HG02571 (cell line): ENCODE data around the gene BACH2.

Source experiments
- ATAC-seq: cut with Tn5 transposase; IDR thresholded peaks from one replicate; pipeline ENCODE4 v1.9.1; 2021; ENCODE audit warnings: mild to moderate bottlenecking, moderate library complexity; ENCODE audit not compliant: unreplicated experiment

The BACH2 gene

DNA sequence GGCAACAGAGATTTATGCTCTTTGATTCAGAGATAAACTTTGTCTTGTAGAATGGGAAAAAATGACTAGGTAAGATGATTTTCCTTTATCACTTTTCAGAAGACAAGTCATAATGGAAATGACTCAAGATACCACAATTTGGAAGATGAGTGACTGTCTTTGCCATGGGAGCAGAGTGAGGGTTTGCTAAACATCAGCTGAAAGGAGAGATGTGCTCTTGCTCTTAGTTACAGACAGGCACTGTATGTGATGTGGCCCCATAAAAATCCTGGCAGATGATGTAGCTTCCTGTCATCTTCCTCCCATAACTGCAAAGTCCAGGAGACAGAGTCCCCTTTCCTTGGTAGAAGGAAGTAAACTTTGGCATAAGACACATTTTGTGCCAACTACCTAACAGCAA lies 47.6 kb downstream of the BACH2 start:
- no peak for ATAC-seq

DNA sequence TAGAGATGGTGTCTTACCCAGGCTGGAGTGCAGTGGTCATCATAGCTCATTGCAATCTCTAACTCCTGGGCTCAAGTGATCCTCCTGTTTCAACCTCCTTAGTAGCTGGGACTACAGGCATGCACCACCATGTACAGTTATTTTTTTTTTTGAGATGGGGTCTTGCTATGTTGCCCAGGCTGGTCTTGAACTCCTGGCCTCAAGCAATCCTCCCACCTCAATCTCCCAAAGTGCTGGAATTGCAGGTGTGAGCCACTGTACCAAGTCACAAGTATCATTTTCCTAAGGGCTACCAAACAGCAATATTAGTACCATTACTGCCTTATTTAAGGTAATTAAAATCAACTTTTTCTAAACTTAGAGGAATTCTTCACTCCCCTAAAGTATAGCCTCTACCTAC lies 49.4 kb downstream of the BACH2 start:
- ATAC-seq, result no peak

DNA sequence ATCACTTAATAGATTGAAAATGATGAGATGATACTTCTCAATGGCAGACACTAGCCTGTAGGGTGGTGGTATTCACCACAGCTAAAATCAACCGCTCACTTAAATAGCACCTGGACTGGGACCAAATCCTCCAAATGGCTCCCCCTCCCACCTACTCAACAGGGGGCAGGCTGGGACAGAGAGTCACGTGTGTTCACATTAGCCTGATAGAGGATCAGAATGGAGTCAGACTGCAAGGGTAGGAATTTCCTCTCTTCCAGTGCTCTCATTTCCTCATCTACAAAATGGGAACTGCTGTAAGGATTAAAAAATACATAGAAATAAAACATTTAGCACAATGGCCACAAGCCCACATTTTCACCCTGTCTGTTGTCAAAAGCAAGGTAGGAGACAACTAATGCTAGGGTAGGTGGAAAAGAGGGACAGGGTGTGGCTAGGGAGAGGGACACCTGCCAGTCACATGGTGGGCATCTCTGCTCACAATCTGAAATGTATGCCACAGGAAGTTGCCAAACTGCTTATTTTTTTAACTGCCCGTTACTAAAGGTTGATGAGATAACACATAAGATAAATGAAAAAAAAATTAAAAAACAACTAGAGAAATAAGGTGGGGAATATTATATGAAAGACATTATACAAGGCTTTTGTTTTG lies 55.3 kb downstream of the BACH2 start:
- no peak for ATAC-seq

DNA sequence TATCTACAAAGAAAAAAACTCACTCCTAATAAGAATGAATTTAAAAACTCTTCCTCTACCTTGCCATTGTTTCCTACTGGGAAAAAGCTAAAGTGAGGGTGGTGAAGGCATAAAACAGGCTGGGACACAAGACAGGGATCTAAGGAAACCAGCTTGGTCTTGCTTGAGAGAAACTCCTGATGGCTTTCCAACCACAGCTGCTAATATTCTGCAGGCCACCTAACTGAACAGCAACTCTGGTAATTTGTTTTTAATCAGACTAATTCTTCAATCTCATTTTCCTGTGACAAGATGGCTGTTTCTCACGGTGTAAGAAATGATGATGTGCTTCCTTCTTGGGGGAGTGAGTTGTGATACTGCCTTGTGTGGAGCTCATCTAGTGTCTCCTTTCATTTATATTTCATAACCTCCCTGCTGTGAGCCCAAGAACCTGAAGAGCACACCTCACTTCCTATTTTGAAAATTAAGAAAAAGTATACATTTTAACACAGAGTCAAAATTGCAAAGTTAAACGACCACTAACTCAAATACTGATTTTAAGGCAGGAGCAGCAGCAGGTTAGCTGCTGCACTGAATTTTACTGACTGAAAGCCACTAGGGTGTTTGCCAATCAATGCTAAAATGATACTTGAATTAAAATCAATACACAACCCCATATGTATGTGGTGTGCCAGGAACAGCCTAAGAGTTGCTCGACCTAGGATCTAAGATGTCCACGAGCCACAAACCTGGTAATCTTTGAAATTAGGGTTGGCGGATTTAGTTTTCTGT lies 58.0 kb downstream of the BACH2 start:
- ATAC-seq, result no peak

DNA sequence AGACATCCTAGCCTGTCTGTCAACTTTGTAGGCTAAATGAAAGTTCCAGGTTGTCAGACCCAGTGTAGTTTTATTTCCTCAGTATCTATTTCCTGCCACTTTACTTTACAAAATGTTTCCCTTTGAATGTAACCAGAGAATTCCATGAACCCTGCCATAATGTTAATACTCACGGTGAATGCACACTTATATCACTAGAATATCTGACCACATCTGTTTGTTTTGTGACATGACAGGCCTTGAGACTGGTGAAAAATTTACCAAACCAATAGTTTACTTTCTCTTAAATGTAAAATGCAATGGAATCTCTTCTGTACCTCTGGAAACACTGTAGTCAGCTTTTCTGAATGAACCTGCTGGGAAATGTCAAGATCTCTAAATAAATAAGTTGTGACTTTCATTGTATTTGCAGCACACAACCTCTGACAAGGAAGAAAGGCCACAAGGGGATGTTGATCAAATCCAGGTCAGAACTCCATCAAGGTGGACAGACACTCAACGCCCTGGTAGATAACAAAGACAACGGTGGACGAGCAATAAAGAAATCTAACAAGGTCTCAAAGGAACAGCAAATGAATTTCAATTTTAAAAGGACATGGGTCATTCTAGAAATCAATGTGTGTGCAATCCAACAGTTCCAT lies 59.2 kb downstream of the BACH2 start:
- ATAC-seq, result no peak

DNA sequence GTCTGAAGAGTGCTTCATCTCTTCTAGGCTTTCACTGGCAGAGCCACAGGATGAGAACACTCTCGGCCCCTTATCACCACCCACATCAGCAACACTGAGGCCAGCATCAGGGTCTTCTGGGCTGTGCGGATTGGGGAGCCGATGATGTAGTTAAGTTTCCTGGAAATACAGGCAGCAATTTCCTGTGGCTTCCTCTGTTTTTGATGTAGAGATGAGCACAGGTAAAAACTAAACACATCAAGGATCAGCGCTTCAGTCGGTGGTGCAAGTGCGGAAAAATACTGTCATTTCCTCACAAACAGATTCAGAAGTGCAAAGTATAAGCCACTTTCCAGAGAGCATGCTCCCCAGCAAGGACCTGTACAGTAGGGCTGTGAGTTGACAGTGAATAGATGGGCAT lies 62.6 kb downstream of the BACH2 start:
- ATAC-seq, result no peak

DNA sequence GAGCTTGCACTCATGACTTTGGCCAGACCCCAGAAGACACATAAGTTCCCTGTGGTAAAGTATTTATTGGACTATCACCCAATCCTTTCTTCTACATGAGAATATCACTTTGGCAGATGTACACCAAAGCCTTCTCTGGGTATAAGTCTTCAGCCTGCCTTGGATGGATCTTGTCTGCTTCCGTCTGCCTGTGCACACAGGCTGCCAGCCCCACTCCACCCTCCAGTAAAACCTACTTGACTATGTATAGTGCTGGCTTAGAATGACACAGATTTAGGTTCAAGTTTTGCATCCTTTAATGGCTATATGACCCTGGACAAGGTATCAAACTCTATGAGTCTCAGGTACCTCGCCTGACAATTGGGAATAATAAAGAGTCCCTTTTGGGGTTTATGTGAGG lies 63.4 kb downstream of the BACH2 start:
- no peak for ATAC-seq

DNA sequence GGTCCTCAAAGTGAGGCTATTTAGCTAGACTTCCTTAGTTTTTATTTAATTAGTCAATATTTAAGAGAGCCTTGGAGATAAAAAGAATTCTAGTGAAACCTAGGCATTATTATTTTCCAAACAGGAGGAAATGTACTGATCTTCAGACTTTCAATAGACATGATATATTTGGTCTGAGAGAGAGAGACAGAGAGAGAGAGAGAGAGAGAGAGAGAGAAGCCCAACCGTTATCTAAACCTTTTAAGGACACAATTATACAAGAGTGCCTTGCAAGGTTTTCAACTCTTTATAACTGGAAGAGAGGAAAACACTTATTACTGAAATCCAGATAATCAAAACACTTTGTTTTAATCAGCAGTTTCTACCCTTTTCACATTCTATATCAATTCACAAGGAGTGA lies 64.8 kb downstream of the BACH2 start:
- ATAC-seq, result no peak

DNA sequence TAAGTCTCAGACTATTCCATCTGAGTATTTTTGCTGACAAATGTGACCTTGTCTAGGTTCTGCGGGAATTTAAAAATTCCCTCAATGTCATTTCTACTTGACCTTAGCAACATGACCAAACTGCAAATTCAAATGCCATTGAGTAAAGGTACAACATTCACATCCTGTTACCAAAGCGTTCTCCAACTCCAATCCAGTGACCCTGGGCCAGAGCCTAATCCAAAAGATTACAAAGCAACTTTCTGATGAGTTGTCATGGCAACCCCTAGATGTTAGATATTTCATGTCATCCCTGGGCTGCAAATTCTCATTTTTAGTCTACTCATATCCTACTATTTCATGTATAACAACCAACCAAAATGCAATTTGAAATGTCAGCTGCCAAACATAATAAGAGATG lies 65.3 kb downstream of the BACH2 start:
- no peak for ATAC-seq

DNA sequence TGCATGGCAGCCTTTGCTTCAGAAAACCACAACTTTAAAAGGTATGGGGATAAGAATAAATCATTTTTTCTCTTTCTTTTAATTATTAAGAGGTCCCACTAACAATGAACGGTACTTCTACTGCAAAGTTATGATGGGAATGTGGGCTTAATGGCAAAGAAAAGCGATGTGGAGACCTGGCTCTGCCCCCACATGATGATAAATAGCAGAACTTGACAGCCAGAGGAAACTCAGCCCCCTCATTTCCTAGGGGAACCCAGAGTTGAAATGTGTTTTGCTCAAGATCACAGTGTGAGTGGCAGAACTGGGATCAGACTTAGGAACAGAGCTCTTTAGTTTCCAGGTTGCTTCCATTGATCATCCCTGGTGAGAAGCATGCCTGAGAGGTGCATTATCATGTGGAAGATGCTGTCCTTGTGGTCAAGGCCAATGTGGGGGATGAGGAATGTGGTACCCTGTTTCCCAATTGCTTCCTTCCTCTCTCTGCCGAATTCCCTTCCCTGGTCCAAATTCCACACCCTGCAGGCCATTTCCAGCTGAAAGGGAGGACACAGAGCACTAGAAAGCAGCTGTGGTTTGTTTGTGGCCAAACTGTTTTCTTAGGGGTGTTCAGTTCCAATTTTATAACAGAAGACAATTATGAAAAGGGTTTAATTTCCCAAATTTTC lies 66.0 kb downstream of the BACH2 start:
- no peak for ATAC-seq

DNA sequence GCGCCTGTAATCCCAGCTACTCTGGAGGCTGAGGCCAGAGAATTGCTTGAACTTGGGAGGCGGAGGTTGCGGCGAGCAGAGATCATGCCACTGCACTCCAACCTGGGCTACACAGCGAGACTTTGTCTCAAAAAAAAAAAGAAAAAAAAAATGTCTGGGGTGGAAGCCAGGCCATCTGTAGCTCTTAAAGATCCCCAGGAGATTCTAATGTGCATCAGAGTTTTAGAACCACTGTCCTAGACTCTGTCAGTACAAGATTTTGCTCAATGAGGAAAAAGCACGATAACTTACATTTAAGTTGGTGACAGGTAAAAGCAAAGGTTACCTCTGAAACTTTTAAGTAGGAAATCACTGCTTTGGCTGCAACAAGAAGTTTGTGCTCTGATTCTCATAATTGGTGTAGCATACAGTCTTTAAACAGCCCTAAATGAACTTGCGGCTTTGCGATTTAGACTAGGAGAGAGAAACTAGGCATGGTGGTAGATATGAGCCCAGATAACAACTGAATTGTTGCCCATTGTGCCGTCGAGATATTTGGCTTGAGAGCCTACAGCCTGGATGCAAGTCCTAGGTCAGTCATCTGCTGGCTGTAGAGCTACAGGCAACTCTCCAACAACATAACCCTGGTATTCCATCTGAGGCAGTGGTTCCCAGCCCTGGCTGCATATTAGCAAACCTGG lies 67.2 kb downstream of the BACH2 start:
- no peak for ATAC-seq

DNA sequence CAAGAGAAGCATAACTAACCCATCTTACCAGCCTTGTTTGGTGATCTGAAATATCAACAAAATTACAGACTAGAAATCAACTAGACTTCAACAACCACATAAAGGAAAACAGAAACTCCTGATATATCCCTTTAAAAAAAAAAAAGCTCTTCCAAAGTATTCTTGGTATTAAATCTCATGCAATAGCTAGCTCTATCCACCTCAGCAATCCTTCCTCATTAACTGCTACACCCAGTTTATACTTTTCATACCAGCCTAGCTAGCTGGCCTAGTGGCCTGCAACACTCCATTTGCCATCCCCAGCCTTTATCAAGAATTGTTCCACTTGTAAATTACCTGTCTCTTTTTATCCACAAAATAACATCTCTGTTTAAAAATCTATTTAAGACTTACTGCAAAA lies 69.0 kb downstream of the BACH2 start:
- no peak for ATAC-seq

DNA sequence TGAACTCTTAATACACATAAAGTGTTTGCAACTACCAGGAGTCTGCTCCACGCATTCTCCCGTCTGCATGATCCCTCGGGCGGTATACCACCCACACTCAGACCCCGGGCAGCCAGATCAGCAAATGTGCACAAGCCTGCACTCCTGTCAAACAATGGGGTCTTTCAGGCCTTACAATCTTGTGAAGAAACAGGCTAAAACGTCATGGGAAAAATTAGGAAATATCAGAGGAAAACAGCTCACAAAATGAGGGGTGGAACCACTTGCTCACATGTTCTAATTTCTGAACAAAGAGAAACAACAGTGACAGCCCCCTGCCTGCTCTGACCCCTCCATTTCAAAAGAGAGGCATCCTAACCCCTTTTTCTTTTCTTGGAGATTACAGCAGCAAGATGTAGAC lies 69.4 kb downstream of the BACH2 start:
- ATAC-seq, result no peak

DNA sequence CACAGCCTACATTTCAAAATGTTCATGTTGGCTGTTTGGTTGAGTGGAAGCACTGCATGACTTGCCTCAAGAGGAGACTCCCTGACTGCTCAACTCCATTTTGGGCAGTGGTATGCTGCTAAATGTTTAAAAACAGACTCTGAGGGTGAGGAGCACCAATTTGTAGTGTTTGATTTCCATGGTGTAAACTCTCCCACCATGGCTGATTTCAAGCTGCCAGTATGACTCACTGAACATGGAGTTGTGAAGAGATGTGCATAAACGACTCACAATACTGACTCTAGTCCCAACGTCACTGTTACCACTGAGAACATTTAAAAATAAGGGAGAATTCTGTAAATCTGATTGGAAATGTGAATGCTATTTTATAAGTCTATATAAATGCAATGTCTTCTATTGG lies 70.4 kb downstream of the BACH2 start:
- no peak for ATAC-seq

DNA sequence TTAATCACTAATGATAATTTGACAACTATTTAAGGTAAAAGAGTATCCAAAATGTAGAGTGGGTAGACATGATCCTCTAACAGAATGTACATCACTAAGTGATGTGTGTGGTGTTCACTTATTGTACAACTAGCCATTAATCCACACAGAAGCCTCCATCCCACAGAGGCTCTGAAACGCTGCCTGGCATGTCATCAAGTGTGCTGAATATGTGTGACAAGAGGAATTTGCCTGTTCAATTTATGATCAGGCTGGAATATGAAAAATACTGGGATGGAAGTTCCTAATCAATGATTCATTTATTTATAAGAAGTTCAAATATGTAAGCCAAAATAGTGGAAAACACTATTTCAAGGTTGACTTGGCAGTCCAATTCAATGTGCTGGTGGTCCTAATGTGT lies 72.4 kb downstream of the BACH2 start:
- ATAC-seq, result no peak

DNA sequence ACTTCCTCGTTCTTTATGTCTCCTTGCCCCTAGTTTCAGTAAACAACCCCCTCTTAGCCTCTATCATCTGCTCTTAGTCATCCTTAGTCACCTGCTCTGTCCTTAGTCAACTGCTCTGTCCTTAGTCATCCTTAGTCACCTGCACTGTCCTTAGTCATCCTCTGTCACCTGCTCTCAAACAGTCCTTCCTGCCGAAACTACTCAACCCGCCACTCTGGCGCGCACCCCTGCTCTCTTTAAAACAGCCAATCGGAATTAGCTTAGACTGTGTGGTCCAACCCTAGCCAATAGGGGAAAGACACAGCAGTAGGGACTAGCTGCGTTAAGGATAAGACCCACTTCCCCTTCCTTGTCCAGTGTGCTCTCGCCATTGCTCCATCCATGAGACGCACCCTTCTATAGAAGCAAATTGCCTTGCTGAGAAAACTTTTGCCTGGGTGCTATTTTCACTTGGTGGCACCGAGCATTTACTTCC lies 73.9 kb downstream of the BACH2 start:
- ATAC-seq, result no peak

DNA sequence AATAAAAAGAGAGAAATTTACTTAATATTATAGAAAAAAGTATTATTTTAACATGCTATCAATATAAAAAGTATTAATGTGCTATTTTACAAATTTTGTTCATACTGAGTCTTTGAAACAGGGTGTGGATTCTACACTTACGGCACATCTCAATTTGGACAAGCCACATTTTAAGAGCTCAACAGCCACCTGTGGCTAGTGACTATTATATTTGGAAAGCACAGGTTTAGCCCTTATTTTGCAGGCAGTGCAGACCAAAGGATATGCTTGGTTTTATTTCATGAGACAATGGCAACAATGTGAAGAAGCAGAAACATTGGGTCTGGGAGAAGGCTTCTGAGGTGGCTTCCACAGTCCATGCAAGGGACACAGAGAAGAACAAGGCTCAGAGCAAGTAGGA lies 74.6 kb downstream of the BACH2 start:
- no peak for ATAC-seq

DNA sequence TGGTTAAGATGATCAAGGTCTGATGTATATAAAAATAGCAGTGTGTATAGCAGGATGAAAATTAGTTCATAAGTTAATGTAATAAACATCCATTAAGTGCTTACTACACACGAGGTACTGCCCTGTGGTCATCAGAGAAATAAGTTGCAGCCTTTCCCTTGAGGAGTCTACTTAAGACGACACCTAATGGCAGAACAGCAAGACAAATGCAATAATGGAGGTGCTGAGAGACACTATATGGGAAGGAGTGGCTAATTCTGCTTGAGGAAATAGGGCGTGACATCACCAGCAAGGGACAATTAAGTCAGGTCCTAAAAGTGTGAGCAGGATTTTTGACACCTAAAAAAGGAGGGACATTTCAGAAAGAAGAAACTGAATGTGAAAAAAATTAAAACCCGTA lies 75.2 kb downstream of the BACH2 start:
- ATAC-seq, result no peak

DNA sequence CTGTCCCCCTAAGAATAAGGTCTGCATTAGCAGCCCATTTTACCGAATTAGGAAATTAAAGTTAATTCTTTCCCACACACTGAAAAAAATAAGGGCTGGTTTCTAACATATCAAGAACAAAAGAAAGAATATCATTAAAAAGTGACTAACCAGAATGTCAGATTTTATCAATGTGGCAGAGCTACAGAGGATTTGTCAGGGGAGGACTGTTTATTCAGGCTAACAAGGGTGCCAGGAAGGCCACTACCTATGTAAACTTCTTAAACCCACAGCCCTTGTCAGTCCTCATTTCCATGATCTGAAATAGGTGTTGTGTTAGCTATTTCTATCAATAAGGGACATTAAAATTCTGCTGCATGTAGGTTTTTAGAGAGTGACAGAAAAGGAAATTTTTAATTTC lies 76.4 kb downstream of the BACH2 start:
- no peak for ATAC-seq

DNA sequence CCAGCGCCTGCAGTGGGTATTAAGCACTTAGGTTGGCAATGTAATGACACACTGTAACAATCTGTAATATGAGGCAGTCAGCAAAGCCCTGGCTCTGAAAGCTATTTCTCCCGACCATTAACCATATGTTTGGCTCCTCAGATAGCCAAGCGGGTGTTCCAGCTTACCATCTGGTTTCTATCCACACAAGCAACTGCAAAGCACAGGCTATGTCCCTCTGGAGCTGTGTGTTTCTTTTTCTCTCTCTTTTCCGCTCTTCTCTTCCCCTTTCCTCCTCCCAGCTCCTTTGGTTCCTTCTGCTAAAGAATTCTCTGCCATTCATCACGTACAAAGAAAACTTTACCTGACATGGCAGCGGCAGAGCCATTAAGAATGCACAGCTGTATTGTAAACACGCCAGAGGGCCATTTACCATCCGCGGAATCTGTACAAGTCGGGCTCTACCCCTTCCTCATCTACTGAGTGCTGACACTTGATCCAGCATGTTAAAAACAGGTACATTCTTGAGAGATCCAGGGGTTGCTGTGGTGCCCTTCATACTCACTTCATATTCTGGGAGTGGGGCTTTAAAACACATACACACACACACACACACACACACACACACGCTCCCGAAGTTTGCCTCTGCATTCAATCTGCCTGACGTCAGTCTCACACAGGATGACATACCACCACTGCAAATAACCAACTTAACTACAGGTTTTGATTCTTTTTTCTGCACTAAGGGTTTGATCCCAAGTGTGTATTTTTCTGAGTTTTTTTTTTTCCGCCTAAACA lies 77.2 kb downstream of the BACH2 start:
- no peak for ATAC-seq

DNA sequence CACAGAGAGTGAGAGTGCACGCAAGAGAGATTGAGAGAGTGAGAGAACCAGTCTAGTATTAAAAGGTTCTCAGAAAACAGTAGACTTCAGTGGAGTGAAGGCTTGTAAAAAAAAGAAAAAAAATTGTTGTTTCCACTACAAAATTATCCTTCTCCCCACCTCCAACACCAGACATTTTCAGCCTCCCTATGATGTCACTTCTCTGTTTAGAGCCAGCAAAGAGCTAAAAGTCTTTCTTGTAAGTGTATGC lies 77.8 kb downstream of the BACH2 start:
- no peak for ATAC-seq
